CD4-positive, alpha-beta T cell treated with Interleukin-12 subunit alpha and Interleukin-12 subunit beta, for 1 hour (primary cell): ENCODE results near the gene RGS6.
"Not testable (repeated sequence)": the region's sequence is repeated elsewhere in the genome, so short reads cannot be mapped to it uniquely, and the experiment has no call there.

Experiments
- DNase-seq: peaks from one replicate; pipeline ENCODE4 v3.0.0-alpha.2; 2020

RGS6 gene

DNA sequence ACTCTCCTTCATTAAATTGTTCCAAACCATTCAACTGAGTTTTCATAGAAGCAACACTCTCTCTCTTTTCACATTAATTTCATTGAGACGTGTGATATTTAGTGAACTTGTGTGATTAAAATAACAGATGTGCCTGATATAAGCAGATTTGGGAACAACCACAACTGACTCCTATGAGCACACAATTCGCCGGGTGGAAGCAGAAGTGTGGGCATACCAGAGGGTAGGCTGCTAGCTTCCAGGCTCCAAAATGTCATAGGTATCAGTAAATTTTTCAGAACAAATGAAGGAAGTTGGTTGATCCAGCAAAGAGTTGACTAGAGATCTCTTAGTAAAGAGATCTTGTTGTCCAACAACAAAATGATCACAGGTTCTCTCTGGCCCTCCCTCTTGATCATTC lies 532.0 kb downstream of the RGS6 start:
- DNase-seq = no peak

DNA sequence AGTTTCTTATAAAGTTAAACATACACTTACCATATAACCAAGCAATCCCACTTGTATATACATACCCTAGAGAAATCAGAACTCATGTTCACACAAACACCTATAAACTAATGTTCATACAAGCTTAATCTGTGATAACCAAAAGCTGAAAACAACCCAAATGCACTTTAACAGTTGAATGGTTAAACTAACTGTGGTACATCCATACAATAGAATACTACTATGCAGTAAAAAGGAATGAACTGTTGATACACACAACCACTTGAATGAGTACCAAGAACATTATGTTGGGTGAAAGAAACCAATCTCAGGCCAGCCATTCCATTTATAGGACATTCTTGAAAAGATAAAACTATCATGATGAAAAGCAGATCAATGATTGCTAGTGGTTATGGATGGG lies 534.1 kb downstream of the RGS6 start:
- DNase-seq = no peak

DNA sequence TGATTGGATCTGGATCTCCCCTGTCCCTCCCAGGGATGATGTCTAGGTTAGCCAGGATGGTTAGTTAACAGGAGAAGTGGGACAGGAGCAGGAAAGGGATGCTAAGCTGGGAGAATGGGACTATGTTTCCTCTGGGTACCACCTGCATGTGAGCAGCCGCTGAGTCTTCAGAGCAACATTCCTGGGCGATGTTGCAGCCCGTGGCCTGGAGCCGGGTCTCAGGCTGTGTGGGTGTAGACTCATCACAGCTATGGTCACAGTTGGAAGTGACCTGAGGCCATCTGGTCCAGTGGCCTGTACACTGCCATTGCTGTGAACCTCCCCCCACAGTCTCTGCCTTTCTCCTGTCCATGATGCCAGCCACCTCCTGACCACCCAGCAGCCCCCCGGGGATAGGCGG lies 539.1 kb downstream of the RGS6 start:
- DNase-seq = no peak

DNA sequence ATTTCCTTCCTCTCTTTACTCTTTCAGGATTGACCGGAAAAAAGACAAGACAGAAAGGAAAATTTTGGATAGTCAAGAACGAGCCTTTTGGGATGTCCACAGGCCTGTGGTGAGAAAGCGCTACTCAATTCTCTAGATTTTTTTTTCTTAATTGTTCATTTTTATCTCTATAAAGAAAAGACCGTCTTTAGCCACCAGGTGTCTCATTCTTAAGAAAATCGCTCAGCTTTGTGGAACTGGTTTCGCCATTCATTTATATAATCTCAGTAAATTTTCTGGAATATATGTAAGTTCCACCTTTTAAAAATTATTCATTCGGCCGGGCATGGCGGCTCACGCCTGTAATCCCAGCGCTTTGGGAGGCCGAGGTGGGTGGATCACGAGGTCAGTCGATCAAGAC lies 540.6 kb downstream of the RGS6 start:
- DNase-seq = no peak

DNA sequence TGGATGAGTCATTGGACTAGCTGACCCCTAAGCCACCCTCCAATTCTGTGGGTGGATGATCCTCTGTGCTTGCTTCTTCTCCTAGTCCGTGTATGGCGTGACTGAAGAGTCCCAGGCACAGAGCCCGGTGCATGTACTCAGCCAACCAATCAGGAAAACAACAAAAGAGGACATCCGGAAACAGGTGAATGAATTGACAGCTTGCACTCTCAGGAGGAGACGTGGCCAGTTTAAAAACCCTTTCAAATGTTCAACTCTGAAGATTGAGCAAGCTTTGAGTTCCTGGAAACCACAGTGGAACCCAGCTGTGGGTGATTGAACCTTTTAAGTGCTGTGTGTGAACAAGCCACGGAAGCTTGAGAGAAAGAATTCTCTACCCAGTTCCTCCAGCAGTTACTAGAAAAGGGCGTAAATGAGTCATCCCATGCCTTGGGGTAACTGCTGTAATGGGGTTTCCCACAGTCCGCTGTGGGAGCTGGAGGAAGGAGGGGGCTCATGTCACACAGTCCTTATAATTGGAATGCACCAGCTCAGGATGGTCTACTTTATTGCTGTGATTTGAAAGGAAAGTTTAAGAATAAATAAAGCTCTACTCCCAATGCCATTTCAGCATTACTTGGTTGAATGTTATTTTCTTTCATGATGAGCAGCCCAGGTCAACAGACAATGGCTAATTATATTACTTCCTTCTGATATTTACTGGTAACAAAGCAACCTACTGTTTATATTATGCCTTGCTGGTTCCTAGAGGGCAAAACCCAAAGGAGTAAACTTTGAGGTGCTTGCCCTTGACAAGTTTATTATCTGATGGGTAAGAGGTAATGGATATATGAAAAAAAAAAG lies 544.6 kb downstream of the RGS6 start:
- DNase-seq = peak; percentile 48

DNA sequence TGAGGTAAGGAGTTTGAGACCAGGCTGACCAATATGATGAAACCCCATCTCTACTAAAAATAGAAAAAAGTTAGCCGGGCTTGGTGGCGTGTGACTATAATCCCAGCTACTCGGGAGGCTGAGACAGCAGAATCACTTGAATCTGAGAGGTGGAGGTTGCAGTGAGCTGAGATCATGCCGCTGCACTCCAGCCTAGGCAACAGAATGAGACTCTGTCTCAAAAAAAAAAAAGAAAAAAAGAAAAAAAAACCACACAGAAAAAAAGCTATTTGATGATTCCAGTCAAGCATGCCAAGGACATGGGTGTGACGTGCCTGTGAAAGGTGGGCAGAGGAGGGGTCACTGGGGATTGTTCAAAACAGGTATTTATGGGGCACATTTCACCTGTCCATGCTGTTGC lies 545.3 kb downstream of the RGS6 start:
- DNase-seq = not testable (repeated sequence)

DNA sequence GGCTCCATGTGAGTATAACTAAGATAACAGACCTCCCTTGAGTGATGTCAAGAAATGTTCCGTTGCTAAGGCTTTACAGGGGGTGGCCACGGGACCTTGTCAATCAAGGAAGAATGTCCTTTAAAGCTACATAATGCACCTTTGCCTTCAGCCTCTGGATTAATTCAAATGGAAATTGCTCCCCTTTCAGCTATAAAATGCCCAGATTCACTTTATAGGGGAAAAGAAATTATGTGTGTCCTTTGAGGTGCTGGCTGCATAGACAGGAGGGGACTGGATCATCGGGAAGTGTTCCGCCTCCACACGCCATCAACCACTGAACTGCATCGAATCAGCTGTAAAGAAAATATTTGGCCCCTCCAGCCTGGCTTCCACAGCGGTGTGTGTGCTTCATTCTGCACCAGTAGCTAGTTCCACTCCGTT lies 546.3 kb downstream of the RGS6 start:
- DNase-seq = no peak

DNA sequence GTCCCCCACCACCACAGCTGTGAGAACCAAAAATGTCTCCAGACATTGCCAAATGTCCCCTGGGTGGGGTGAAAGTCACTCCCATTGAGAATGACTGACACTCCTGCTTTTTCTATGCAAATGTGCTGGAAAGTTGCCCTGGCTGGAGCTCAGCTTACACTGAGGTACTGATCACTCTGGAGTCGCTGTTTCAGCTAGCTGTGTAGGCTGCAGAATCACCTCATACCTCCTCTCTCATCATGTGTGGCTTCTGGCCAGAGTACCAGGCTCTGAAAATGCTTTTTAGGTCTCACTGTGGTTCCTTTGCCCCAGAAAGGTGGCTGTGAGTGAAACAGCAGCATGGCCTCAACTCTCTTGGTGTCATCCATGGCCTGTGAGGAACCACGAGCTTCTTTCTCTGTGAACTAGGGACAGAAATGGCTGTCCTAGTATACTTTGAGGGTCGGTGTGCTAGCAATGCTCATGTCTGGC lies 547.3 kb downstream of the RGS6 start:
- no peak for DNase-seq

DNA sequence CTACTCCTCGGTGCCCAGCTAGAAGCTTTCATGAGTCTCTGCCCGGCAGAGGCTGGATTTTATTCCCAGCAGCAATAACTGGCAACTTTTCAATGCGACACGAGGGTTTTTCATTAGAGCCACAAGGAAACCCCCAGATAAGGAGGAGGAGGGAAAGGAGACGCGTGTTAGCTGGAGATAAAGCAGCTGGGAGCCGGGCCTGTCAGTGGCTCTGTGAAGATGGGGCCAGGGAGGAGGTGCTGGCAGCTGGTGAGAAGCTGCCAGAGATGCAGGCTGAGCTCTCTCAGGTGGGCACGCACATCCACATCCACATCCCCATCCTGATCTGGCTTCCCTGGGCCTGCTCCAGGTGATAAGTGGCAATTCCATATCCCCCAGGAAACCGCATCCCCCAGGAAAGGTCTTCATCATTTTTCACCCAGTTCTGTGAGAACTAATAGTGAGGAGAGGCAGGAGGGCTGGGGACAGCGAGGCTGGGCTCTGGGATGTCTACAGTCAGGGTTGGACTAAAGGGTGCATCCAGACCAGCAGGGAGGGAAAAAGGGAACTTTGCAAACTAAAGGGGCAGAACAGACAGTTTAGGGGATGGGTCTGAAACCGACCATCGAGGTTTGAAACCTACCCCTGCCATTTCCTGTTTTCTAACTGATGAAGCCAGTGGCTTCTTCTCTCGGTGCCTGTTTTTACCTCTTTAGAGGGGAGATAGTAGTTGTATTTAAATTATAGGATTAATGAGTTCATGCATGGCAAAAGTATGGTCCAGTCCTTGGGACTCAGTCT lies 548.4 kb downstream of the RGS6 start:
- no peak for DNase-seq

DNA sequence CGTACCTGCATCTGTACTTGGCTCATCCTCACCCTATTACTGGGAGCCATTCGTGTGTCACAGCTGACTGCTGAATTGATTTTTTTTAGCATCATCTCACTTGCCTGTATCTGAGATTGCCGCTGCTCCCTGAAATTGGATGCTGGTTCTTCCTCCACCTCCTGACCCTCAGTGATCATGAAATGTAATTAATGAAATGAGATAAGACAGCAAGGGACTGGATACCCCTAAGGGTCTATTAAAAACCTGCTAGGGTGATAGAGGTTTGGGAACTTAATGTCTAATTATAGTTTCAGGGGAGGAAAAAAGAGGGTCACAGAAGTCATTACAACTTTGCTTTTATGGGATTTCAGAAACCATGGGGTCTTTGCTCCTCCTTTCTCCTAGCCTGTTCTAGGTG lies 551.1 kb downstream of the RGS6 start:
- DNase-seq = no peak

DNA sequence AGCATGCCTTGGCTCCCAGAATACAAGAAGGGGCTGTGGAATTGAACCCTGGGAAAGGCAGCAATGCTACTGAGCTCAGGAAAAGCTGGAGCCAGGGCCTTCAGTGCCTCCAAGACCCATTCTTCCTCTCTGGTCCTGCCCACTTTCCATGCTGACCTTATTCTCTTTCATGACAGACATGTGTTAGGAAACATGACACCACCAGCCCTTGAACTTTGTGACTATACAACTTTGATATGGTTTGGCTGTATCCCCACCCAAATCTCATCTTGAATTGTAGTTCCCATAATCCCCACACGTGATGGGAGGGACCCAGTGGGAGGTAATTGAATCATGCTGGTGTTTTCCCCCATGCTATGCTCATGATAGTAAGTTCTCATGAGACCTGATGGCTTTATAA lies 553.5 kb downstream of the RGS6 start:
- DNase-seq = no peak

DNA sequence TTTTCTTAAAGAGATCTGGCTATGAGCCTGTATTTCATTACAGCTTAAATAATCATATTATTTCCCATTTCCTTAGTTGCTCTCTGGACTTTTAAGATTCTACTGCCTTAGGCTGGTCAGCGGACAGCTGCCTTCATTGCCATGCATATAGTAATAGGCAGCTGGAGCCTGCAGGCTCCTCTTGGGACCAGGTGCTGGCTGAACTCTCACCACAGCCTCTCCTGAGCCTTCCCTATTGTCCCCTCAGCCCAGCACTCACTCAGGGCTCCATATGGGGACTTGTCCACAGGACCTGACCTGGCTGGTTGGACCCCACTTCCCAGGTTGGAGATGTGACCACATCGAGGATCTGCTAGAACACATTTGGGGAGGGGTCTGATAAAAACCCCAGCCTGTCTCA lies 556.3 kb downstream of the RGS6 start:
- no peak for DNase-seq

DNA sequence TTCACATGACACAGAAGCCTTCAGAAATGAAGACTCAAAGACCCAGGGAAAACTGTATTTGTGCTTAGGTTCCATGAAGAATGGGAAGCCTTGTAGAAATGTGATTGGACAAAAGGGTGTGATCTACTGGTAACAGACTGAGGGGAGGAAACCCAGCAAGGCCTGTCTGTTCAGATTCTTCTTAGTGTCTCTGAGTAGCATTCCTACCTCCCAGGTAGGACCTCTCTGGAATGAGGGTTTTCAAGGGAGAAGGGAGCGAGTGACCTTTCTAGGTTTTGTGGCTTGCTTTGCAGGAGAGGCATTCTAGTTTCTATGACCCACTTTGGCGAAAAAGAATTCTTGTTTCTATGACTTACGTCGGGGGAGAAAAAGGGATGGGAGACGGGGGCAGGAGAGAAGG lies 560.0 kb downstream of the RGS6 start:
- DNase-seq = no peak

DNA sequence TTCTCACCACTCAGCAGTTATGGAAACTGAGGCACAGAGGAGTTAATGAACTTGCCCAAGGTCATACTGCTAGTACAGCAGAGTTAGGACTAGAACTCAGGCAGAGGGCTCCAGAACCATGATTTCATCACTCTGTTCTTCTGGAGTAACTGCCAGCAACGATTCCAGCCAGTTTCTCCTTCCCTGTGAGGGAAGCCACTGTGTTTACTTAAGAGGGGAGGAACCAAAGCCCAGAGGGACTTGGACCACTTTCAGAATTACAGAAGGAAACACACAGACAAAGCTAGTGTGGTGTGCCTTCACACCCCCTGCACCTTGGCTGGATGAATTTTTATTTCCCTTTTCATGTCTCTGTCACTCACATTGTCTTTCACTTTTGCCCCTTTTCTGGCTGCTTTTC lies 563.4 kb downstream of the RGS6 start:
- DNase-seq = no peak

DNA sequence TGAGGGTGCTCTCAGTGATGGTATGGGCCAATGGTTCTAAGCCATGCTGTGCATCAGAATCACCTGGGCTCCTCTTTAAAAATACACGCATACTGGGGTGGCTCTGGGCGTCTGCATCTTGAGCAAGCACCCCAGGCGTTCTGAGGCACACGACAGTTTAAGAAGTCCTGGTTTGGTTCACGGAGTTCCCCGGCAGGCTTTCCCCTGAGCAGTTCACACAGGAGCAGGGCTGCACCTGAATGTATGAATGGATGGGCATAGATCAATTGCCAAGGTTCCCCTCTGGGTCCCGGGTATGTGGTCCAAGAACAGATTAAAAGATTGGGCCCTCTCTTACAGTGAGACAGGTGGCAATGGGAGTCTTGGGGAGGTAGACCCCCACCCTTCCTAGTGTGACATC lies 566.4 kb downstream of the RGS6 start:
- no peak for DNase-seq

DNA sequence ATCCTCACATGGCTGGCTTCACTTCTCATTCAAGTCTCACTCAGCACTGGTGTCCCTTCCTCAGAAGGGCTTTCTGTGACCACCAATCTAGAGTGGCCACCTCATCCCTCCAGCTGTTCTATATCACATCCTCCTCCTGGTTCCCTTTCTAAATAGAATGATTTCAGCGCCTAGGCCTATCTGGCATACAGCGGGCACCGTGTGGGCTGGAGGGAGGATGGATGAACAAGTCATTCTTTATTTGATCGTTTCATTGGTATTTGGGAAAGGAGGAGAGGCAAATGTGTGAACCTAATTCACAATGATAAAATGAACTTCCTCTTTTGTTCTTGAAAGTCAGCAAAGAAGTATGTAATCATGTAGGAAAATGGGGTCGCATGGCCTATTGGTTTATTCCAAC lies 567.5 kb downstream of the RGS6 start:
- DNase-seq = no peak

DNA sequence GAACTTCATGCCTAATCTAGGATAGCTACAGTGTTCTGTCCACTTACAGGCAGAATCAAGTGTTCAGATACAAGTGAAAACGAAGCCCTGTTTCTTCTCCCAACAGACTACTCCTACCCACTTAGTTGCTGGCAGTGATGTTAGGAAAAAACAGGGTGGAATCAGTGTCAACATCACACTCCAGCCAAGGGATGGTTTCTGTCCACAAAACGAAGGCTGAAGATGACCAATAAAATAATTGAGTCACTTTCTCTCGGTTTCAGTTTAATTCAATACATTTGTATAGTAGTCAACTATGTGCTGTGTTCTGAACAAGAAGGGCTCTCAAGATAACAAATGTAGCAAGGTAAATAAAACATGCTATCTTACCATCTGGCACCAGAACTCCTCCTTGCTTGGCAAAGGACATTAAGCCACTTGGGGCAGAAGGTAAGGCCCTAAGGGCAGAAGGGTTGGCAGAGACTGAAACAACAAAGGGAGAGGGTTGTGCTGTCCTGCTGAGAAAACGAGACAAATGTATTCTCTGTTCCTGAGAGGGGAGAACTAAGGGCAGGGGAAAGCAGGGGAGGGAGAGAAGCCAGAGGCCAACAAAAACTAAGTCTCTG lies 568.1 kb downstream of the RGS6 start:
- DNase-seq = no peak

DNA sequence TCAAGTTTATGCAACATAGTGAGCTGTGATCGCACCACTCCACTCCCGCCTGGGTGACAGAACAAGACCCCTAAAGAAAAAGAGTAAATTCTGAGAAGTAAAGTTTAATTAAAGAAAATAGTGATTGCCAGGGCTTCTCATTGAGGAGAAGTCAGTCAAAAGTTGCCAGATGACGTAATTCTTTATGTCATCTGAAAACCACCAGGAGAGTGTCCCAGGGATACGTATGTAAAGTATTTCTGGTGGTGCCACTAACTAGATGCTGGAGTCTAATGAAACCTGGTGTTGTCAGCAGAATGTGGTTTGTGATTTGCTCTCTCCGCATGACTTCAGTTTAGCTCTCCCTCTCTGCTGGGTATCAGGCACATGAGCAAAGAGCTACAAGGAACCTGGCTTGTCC lies 569.2 kb downstream of the RGS6 start:
- no peak for DNase-seq

DNA sequence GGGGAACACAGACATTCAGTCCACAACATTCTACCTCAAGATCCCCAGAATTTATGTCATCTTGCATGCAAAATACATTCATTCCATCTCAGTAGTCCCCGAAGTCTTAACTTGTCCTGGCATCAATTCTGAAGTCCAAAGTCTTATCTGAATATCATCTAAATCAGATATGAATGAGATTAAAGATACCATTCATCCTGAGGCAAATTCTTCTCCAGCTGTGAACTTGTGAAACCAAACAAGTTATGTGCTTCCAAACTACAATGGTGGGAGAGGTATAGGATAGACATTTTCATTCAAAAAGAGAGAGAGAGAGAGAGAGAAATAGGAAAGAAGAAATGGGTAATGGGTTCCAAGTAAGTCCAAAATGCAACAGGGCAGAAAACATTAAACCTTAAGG lies 571.0 kb downstream of the RGS6 start:
- DNase-seq = no peak

DNA sequence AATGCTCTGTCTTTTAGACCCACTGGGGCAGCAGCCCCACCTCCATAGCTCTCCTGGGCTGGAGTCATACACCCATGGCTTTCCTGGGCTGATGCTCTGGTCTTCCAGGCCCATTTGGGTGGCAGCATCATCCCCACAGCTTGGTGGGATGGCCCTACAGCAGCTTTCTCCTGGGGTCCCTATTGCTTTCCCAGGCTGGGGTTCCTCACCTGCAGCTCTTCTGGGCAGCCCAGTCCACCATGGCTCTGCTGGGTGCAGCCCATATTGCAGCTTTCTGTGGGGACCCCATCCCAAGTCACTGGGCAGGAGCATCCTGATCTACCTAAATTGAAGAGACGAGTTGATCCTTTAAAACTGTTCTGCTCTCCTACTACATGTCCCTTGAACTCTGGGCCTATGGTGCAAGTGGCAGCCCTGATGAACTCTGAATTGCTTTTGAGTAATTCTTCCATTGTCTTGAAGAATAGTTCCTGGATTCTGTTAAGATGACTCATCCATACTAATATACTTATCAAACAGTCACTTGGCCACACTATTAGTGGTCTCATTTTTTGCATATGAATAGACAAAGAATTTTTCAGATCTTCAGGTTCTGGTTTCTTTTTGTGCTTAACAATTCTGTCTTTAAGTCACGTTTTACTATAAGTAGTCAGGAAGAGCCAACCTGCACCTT lies 571.6 kb downstream of the RGS6 start:
- DNase-seq = no peak

DNA sequence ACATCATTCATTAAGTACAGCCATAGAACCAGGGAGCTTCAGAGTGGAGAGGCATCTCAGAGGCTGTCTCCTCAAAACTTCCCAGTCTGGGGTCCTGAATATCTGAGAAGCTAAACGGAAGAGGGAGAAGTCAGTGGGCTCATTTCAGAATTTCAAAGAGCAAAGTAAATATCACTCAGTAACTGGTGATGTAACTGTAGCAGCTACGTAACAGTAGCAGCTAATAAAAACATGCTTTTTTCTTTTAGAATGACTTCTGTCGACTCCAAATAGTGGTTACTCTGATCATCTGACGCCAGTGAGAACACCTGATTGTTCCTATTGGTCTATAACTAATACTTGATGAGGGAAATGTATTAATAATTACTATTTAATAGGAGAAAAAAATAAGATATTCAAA lies 578.3 kb downstream of the RGS6 start:
- no peak for DNase-seq

DNA sequence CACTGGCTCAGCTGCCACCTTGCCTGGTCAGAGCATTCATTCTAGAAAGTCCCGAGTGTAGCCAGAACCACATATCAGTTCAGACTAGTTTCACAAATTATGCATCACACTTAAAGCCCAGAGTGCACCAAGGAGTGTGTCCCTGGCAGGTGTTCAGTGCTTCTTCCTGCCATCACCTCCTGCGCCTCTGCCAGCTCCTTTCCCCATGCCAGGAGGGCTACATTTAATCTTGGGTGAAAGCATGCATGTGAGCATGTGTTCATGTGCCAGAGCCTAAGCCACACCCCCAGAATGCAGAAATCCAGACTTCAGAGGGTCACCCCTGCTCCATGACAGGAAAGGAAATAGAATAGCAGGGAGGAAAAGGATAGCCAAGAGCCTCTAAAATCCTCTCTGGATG lies 580.1 kb downstream of the RGS6 start:
- no peak for DNase-seq

DNA sequence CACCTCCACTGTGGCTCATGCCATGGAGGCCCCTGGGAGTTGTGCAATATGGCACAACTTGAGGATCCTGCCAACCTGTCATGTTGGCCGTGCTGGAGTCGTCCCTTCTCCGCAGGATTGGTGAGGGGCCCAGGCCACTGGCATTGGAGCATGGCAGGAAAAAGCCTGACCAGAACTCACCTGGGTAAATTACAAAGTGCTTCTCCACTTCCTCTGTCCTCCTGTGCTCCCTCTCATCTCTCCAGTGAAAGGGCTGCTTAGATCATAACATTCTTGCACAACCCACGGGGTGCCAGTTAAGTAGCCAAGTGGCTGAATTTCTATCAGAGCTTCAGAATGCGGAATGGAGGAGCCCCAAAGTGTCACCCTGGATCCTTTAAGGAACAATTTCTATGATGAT lies 580.7 kb downstream of the RGS6 start:
- no peak for DNase-seq
